ENCODE data around the gene XRN1.

- TF ChIP-seq, protein P1, sequence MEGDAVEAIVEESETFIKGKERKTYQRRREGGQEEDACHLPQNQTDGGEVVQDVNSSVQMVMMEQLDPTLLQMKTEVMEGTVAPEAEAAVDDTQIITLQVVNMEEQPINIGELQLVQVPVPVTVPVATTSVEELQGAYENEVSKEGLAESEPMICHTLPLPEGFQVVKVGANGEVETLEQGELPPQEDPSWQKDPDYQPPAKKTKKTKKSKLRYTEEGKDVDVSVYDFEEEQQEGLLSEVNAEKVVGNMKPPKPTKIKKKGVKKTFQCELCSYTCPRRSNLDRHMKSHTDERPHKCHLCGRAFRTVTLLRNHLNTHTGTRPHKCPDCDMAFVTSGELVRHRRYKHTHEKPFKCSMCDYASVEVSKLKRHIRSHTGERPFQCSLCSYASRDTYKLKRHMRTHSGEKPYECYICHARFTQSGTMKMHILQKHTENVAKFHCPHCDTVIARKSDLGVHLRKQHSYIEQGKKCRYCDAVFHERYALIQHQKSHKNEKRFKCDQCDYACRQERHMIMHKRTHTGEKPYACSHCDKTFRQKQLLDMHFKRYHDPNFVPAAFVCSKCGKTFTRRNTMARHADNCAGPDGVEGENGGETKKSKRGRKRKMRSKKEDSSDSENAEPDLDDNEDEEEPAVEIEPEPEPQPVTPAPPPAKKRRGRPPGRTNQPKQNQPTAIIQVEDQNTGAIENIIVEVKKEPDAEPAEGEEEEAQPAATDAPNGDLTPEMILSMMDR (IDR thresholded peaks at IDR 0.05; ENCODE audit: low read depth, low read length), result no peak
- TF ChIP-seq POLR2A (IDR thresholded peaks at IDR 0.05; ENCODE audit: extremely low read depth, insufficient read length), result no peak
These were observed 47.3 kb upstream of the XRN1 start for GRCh38 chr3:142495103-142495502.
